Measurements from ENCODE around the gene MT1HL1.

The MT1HL1 gene

DNA sequence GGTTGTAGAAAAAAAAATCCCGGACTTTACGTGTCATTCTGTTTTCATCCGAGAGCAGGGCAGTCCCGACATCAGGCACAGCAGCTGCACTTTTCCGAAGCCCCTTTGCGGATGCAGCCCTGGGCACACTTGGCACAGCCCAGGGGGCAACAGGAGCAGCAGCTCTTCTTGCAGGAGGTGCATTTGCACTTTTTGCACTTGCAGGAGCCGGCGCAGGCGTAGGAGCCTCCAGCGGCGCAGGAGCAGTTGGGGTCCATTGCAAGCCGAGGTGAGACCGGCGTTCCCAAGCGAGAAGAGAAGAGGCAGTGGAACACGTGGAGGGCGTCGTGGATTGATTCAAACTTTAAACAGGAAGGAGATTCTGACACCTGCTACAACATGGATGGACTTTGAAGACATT, at the start of gene MT1HL1:
MT1HL1 (minus strand) TSS at position 326 of the 400 bp plus-strand sequence; CDS start at position 257, 69 bp downstream.
- no peak for DNase-seq (ENCODE audit: low read depth in 2 of 2)

GRCh38 chr1:237050915-237051314, 46.7 kb upstream of the MT1HL1 start:
- no peak for DNase-seq (ENCODE audit: low read depth in 2 of 2)

- no peak for DNase-seq (ENCODE audit: low read depth in 2 of 2)
Observed at GRCh38 chr1:237050185-237050584, 45.9 kb upstream of the MT1HL1 start.

- DNase-seq (ENCODE audit: low read depth in 2 of 2) = no peak
Observed at GRCh38 chr1:237048803-237049202, 44.6 kb upstream of the MT1HL1 start.

DNA sequence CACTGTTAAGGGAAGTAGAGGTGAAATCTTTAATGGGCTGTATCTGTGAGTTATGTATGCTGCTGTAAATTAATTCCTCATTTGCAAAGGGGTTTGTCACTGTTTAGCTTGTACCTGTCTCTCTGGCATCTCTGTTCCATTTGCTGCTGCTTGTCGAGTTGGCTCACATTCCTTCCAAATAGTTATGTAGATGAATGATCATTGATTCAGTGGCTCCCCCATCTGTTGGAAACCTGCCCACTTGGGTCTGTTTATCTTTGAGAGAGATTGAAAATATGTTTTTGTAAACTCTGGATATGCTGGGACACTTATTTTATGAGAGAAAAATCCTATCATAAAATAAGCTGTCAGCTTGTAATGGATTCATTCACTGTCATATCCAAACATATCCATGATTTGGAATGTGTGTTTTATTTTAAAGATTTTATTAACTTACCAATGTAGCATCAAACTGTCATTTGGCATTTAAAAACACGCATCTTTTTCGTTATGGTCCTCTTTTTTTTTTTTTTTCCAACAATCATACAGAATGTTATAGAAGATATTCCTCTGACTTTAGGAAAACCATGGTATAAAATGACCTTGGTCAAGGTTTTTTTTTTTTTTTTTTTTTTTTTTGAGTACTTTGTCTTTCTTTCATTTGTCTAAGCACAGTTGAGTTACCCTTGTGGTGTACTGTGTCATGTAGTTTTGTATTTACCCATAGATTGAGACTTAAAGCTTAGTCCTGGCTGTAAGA, 41.2 kb upstream of the MT1HL1 start:
- DNase-seq (ENCODE audit: low read depth in 2 of 2) = no peak

DNA sequence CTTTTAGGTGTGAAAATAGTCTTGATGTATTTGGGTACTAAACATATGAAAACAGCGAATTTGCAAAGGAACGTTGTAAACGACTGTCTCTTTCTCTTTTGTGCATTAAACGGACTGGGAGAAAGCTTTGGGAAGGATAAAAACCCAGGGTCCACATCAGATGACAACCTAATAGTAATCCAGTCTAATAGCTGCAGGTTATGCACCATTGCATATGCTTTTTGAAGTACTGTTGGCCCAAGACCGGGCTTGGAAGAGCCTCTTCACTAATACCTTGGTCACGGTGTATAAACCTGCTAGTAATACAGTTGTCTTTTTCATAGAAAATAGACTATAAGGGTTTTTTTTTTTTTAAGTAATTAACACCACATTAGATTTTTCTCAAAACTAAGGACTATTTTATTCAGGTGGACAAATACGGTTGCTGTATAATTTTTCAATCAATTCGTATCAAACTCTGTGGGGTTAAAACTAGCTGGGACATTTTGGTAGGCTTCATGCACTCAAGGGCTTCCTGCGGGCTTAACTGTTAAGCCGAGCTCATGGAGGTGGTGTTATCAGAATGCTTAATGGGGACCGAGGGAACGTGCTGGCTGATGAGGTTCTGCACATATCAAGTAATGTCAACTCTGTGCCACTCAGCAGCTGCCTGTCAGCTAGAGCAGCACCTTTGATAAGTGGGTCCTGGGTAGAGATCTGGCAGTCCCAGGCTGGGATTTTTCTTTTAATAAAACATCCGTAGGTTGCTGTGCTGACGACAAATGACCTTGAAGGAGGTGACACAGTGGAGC, 39.8 kb upstream of the MT1HL1 start:
- DNase-seq (ENCODE audit: low read depth in 2 of 2) = no peak

DNA sequence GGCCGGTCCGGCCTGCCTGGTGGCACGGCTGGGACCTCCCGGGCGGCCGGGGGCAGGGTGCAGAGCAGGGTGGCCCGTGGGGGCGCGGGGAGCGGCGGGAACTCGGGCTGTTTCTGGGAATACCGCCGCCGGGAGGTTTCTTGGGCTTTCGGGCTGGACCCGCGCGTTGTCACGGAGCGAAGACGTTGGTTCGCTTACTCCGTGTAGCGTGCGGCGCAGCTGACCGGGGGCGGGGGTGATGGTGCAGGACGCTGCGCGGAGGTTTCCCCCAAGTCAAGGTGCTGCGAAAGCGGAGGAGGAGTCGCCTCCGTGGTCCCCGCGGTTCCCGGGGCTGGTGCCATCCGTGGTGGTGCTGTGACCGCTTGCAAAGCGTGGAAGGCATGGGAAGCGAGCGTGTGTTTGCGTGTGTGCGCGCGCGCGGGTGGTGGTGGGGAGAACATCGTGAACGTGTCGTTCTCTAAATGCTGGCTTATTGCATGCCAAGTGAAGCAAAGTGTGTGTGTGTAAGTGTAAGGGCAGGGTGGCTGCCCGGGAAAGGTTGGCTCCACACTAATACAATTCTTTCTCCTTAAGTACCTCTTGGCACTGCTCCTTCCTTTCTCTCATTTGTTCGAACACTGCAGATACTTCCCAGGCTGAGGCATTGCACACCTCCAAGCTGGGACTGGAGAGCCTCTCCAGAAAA, 38.8 kb upstream of the MT1HL1 start:
- DNase-seq (ENCODE audit: low read depth in 2 of 2) = no peak

GRCh38 chr1:237042526-237042891, 38.3 kb upstream of the MT1HL1 start:
- no peak for DNase-seq (ENCODE audit: low read depth in 2 of 2)

GRCh38 chr1:237041795-237042525, 37.7 kb upstream of the MT1HL1 start, which contains the start of gene RYR2:
Gene RYR2, plus strand, starts transcription at chr1:237042184. Its CDS starts 338 bp downstream, at chr1:237042522.
- no peak for DNase-seq (ENCODE audit: low read depth in 2 of 2)

- DNase-seq (ENCODE audit: low read depth in 2 of 2) = no peak
Observed at GRCh38 chr1:237041461-237041794, 37.2 kb upstream of the MT1HL1 start.

DNA sequence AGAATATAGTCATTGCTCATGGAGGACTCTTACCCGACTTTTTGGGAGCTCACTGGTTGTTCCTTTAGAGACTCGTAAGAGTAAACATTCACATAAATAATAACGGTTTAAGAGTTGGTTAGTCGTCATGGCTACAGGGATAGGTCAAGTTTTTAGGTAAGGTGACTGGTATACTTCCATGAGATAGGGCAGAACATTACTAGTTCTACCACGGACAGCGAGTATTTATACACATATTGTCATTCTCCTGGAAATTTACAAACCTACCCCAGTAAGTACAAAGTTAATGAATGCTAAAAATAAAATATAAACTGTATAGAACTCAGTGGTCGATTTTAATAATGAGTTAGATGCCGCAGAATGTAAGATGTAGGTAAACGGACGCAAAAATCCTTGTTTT, 36.6 kb upstream of the MT1HL1 start:
- no peak for DNase-seq (ENCODE audit: low read depth in 2 of 2)

DNA sequence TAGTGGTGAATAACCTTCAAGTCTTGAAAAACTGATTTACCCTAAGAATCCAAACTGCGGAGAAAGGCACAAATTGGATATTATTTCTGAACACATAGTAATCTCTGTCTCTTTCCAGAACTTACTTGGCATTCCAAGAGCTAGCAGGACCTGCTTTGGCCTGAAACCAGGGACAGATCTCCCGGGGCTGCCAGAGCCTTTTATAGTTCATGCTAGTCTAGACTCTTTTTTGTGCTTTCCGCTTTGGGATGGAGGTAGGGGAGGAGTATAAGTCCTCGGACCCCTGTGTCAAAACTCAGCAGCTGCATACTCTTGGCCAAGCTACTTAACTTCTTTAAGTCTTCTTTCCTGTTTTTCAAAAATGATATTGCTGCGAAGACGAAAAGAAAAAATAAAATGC, 34.0 kb upstream of the MT1HL1 start:
- DNase-seq (ENCODE audit: low read depth in 2 of 2) = no peak

DNA sequence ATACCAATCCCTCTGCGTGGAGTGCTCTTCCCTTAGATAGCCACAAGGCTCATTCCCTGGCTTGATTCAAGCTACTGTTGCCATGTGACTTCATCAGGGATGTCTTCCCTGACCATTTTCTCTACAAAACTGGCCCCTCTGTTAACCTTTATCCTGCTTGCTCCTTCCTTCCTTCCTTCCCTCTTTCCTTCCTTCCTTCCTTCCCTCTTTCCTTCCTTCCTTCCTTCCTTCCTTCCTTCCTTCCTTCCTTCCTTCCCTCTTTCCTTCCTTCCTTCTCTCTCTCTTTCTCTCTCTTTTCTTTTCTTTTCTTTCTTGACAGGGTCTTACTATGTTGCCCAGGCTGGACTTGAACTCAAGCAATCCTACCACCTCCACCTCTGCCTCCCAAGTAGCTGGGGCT, 31.5 kb upstream of the MT1HL1 start:
- DNase-seq (ENCODE audit: low read depth in 2 of 2) = no peak

- no peak for DNase-seq (ENCODE audit: low read depth in 2 of 2)
Observed at GRCh38 chr1:237033804-237034203, 29.6 kb upstream of the MT1HL1 start.

- no peak for DNase-seq (ENCODE audit: low read depth in 2 of 2)
Observed at GRCh38 chr1:237033061-237033460, 28.8 kb upstream of the MT1HL1 start.

GRCh38 chr1:237032029-237032428, 27.8 kb upstream of the MT1HL1 start:
- DNase-seq (ENCODE audit: low read depth in 2 of 2) = no peak

GRCh38 chr1:237031480-237031879, 27.2 kb upstream of the MT1HL1 start:
- no peak for DNase-seq (ENCODE audit: low read depth in 2 of 2)

DNA sequence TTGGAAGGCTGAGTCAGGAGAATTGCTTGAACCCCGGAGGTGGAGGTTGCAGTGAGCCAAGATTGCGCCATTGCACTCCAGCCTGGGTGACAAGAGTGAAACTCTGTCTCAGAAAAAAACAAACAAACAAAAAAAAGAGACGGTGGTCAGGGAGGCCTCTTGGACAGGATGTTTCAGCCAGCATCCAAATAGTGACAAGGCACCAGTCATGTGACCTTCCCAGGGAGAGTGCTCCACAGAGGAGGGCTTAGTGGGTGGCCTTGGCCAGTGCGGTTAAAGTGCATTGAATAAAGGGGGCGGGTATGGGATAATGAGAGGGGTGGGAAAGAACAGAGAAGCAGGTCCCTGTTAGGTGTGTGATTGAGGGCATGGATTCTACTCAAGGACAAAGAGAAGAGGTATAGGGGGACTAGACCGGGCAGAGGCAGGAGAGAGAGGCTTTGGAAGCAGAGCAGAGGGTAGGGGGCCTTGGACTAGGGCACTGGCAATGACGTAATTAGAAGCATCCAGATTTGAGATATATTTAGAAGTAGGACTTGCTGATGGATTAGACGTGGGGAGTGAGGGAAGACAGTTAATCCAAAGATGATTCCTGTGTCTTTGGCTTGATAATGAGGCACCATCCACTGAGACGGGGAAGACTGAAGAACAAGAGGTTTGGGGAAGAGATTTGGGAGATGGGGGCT, 25.8 kb upstream of the MT1HL1 start:
- DNase-seq (ENCODE audit: low read depth in 2 of 2) = no peak

- no peak for DNase-seq (ENCODE audit: low read depth in 2 of 2)
Observed at GRCh38 chr1:237029240-237029639, 25.0 kb upstream of the MT1HL1 start.

- no peak for DNase-seq (ENCODE audit: low read depth in 2 of 2)
Observed at GRCh38 chr1:237025358-237026074, 21.3 kb upstream of the MT1HL1 start.

DNA sequence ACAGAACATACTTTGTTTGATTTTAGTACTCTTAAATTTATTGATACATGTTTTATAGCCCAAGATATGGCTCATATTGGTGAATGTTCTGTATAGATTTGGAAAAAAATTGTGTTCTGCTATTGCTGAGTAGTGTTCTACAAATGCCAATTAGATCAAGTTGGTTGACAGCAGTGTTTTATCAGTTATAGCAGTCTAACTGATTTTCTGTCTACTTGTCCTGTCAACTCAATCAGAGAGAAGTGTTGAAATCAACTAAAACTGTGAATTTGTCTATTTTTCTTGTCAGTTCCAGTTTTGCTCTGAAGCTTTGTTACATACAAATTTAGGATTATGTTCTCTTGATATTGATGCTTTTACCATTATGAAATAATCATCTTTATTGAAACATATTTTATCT, 14.7 kb upstream of the MT1HL1 start:
- no peak for DNase-seq (ENCODE audit: low read depth in 2 of 2)
